HepG2 (cell line): ENCODE data around the gene FUT4. TPM values are rescaled to one million over a fixed set of nuclear protein-coding genes. Genes with fewer than 3 reads are reported as not detected.

Source experiments
- ATAC-seq: fragments of 200-7000 bp; cut with Tn5 transposase; 3 replicates; pipeline ENCODE4 v1.9.1; 2020; ENCODE audit warnings: mild to moderate bottlenecking, moderate library complexity
- BruUV-seq: library from RNA; stranded (reverse); fragments of 400-500 nt; replicated peaks from 2 replicates; lab custom pipeline; 2021; lab: Mats Ljungman, UMichigan
- CTCF ChIA-PET: fragments of 300-600 bp; formaldehyde crosslinking; extraction: SDS; loops from one replicate; lab custom pipeline; 2021; ENCODE audit warnings: low total read pairs, inconsistent platforms, low intra/inter-chr PET ratio; lab: Yijun Ruan, JAX
- POLR2A ChIA-PET: fragments of 350-600 bp; sonication (Branson Sonifier 250); formaldehyde crosslinking; loops from one replicate; lab custom pipeline; 2020; ENCODE audit warnings: antibody characterized with exemption, inconsistent platforms; lab: Yijun Ruan, JAX
- DNase-seq: peaks from one replicate; pipeline ENCODE4 v3.0.0-alpha.2; 2015; ENCODE audit warnings: low spot score
- FAIRE-seq: peaks from 3 replicates; lab custom pipeline; 2011; peaks lifted over from hg19 to GRCh38; lab: Jason Lieb, UNC
- H2AFZ ChIP-seq: one replicate; pipeline ENCODE4 v1.6.1; 2011; ENCODE audit warnings: low read length, inconsistent platforms
- H3K27ac ChIP-seq: fragments of 300-600 bp; 3 replicates; pipeline ENCODE4 v1.8.0; 2011; ENCODE audit warnings: mixed run types, mild to moderate bottlenecking, mixed read lengths, low read length, inconsistent platforms; ENCODE audit not compliant: insufficient read depth; ENCODE audit errors: extremely low read length
- H3K27me3 ChIP-seq, 2 experiments: fragments of 200-600 bp in 1 of 2; 2 replicates in 1 of 2; 3 replicates in 1 of 2; pipeline versions ENCODE4 v1.6.0 to v1.8.0; 2011; ENCODE audit warnings: low read length in 2 of 2, mild to moderate bottlenecking in 2 of 2, moderate library complexity in 2 of 2, inconsistent platforms in 1 of 2; ENCODE audit not compliant: insufficient read depth in 2 of 2, control insufficient read depth in 1 of 2
- H3K36me3 ChIP-seq, 2 experiments: fragments of 200-600 bp in 1 of 2; replicated peaks in 1 of 2; 2 replicates in 1 of 2; 3 replicates in 1 of 2; pipeline versions ENCODE4 v1.5.1 to v1.8.0; 2011; ENCODE audit warnings: low read length in 2 of 2, inconsistent platforms in 1 of 2; ENCODE audit not compliant: insufficient read depth in 2 of 2, control insufficient read depth in 1 of 2
- H3K4me1 ChIP-seq: 2 replicates; pipeline ENCODE4 v1.5.1; 2012; ENCODE audit warnings: low read length, inconsistent platforms; ENCODE audit not compliant: insufficient read depth
- H3K4me2 ChIP-seq: 2 replicates; pipeline ENCODE4 v1.6.0; 2011; ENCODE audit warnings: low read depth, low read length, inconsistent platforms
- H3K4me3 ChIP-seq, 3 experiments: fragments of 200-600 bp in 1 of 3; sonication (generic), shearing (Covaris generic) in 1 of 3; replicated peaks in 1 of 3; 2 replicates each; pipeline ENCODE4 v1.5.1; 2011 to 2016; ENCODE audit warnings: low read length in 3 of 3, inconsistent platforms in 2 of 3, low read depth in 2 of 3, mild to moderate bottlenecking in 2 of 3, control low read depth in 1 of 3, mixed read lengths in 1 of 3; ENCODE audit not compliant: insufficient read depth in 1 of 3
- H3K79me2 ChIP-seq: one replicate; pipeline ENCODE4 v1.6.1; 2011; ENCODE audit warnings: low read length, inconsistent platforms; ENCODE audit not compliant: insufficient read depth
- H3K9ac ChIP-seq: 2 replicates; pipeline ENCODE4 v1.6.0; 2011; ENCODE audit warnings: mild to moderate bottlenecking, low read depth, low read length, inconsistent platforms; ENCODE audit not compliant: insufficient read depth
- H3K9me3 ChIP-seq: 2 replicates; pipeline ENCODE4 v1.5.1; 2012; ENCODE audit warnings: mild to moderate bottlenecking, low read length
- H4K20me1 ChIP-seq: 2 replicates; pipeline ENCODE4 v1.6.0; 2011; ENCODE audit warnings: inconsistent platforms, mild to moderate bottlenecking, low read length, moderate library complexity; ENCODE audit not compliant: insufficient read depth
- SRSF9 ChIP-seq: fragments of 200-400 bp; formaldehyde crosslinking; IDR thresholded peaks from 2 replicates; pipeline ENCODE4 v1.6.1; 2018; ENCODE audit warnings: borderline replicate concordance, mild to moderate bottlenecking, low read depth, low read length; ENCODE audit not compliant: insufficient read depth, poor library complexity, severe bottlenecking
- ZNF512 ChIP-seq: sonication (generic); formaldehyde crosslinking; IDR thresholded peaks from 2 replicates; pipeline ENCODE4 v1.4.0; 2020; ENCODE audit warnings: mild to moderate bottlenecking, missing genetic modification reagents
- ZNF7 ChIP-seq: IDR thresholded peaks from 2 replicates; pipeline ENCODE4 v1.6.1; 2016; ENCODE audit warnings: missing biosample characterization, missing genetic modification reagents
- ZNF850 ChIP-seq: sonication (generic); formaldehyde crosslinking; conservative IDR thresholded peaks from 2 replicates; pipeline ENCODE4 v1.9.0; 2021; ENCODE audit warnings: mild to moderate bottlenecking, missing genetic modification reagents
- WGBS: methylation state at CpG from one replicate; pipeline ENCODE4 v1.1.6; 2017; ENCODE audit warnings: low lambda C conversion rate; 5-methylcytosine and 5-hydroxymethylcytosine counted together
- in situ Hi-C: cut with HindIII; loops from 2 replicates; pipeline ENCODE4 v1.10.0; 2017; ENCODE audit warnings: low pct_unique_long_range_greater_than_20kb; ENCODE audit not compliant: extremely low pct_ligation_motif_present
- intact Hi-C: fragments of 100-400 bp; cut with micrococcal nuclease; formaldehyde crosslinking; loops from one replicate; pipeline ENCODE4 v1.10.0; 2022; ENCODE audit not compliant: unreplicated experiment
- polyA plus RNA-seq, 8 experiments: library from polyadenylated mRNA; depleted of rRNA in 3 of 8; stranded (reverse) in 7 of 8; unstranded in 1 of 8; fragments of >200 nt; fragmentation: Illumina TruSeq in 4 of 8; extraction: Trizol in 4 of 8; gene quantifications; 2 replicates each; pipeline versions ENCODE4 v1.2.1 to v1.2.3, GENCODE V29; 2011 to 2016; ENCODE audit warnings: low read depth in 4 of 8, missing spikeins in 1 of 8, mixed read lengths in 1 of 8; ENCODE audit not compliant: insufficient read depth in 1 of 8
- total RNA-seq, 5 experiments: library from RNA; depleted of rRNA; stranded (reverse); fragments of >200 nt; fragmentation: Illumina TruSeq; extraction: Trizol; gene quantifications; 2 replicates each; pipeline ENCODE4 v1.2.3, GENCODE V29; 2016; ENCODE audit warnings: low read depth in 1 of 5
- TF ChIP-seq, protein P1 (sequence below): sonication (generic); formaldehyde crosslinking; IDR thresholded peaks from 2 replicates; pipeline ENCODE4 v1.8.1; 2023; ENCODE audit warnings: missing genetic modification reagents, inconsistent platforms, borderline replicate concordance

The FUT4 gene
- total and polyA plus RNA-seq, 2 of the 13 experiments (the other 11 are each of a cell fraction or from before 2014, with no cell fraction given): 0.28 to 0.60 TPM

DNA sequence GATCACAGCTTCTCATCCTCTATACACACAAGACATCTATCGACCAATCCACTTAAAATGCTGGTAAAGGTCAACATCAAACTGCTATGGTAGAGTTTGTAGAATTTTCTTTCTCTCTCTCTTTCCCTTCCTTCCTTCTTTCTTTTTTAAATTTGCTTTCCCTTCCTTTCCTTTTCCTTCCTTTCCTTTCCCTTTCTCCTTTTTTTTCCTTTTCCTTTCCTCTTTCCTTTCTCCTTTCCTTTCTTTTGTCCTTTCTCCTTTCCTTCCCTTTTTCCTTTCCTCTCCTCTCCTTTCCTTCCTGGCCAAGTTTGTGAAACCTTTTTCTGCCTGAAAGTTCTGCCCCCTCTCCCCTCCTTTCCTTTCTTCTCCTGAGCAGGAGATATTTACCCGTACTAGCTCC lies 28.3 kb upstream of the FUT4 start:
- intact Hi-C loops: loop anchor here (10.0 kb wide), 1 partner anchor 549 kb away; the partner anchor contains the start of gene SRSF8
- in situ Hi-C loops: loop anchor here (5.0 kb wide), 1 partner anchor 82 kb away; no protein-coding TSS in a partner anchor
- ChIA-PET CTCF (no interaction called here), POLR2A (no interaction called here)
- H3K4me1 ChIP-seq: peaks cover 49% of the 10 kb centered on the region
- H3K27ac ChIP-seq: no peak overlapping the region
- no peak overlapping the region for H3K4me2 ChIP-seq
- 62% methylated on average over 2 of the region's 2 CpGs for WGBS
- TF ChIP-seq, protein P1, sequence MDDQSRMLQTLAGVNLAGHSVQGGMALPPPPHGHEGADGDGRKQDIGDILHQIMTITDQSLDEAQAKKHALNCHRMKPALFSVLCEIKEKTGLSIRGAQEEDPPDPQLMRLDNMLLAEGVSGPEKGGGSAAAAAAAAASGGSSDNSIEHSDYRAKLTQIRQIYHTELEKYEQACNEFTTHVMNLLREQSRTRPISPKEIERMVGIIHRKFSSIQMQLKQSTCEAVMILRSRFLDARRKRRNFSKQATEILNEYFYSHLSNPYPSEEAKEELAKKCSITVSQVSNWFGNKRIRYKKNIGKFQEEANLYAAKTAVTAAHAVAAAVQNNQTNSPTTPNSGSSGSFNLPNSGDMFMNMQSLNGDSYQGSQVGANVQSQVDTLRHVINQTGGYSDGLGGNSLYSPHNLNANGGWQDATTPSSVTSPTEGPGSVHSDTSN (CRISPR knock-in tag): no peak
- TF ChIP-seq SRSF9 (peak; percentile 74), ZNF7 (CRISPR knock-in tag) (no peak), ZNF850 (CRISPR knock-in tag) (no peak), ZNF512 (CRISPR knock-in tag) (0 out of 2 replicates have a peak, but pooled peaks have one; percentile 67)
- TF ChIP-seq, all 625 proteins: peak for 2
- no peak for ATAC-seq
- H3K79me2 ChIP-seq: no peaks in the 10 kb centered on the region
- no peak overlapping the region for H3K4me3 ChIP-seq
- H3K36me3 ChIP-seq: no peaks in the 10 kb centered on the region
- H3K27me3 ChIP-seq: peaks cover 0 to 1% of the 10 kb centered on the region in 2 experiments; a peak in 1 of 5 replicates
- H2AFZ ChIP-seq: no peak overlapping the region
- no peak for DNase-seq
- no peak for FAIRE-seq
- BruUV-seq: no TSS peak
- H3K9ac ChIP-seq: no peak overlapping the region
- no peaks in the 10 kb centered on the region for H3K9me3 ChIP-seq
- H4K20me1 ChIP-seq: no peaks in the 10 kb centered on the region
